ENCODE data around the gene NABP1.

GRCh38 chr2:191666732-191667131, 11.2 kb upstream of the NABP1 start:
- TF ChIP-seq POLR2A (IDR thresholded peaks at IDR 0.05; ENCODE audit: low read length) (no peak), GATA1 (IDR thresholded peaks at IDR 0.05; ENCODE audit: low read depth, low read length) (no peak)

Data from erythroblast (primary cell).